Measurements from ENCODE around the gene RFNG.
A peak's percentile ranks its signal among the peaks of the same experiment; 100 is the strongest.

Gene RFNG

GRCh38 chr17:82077617-82078358 lies 26.2 kb upstream of the RFNG start:
- no peak for DNase-seq

- no peak for DNase-seq
These were observed 25.4 kb upstream of the RFNG start for GRCh38 chr17:82076785-82077591.

- DNase-seq: no peak
These were observed 24.6 kb upstream of the RFNG start for GRCh38 chr17:82076018-82076784.

- no peak for DNase-seq
These were observed 21.8 kb upstream of the RFNG start for GRCh38 chr17:82073446-82073845.

GRCh38 chr17:82072827-82073226 lies 21.2 kb upstream of the RFNG start:
- DNase-seq: no peak

- DNase-seq: no peak
These were observed 19.0 kb upstream of the RFNG start for GRCh38 chr17:82070611-82071010.

- DNase-seq: peak; percentile 67
These were observed 14.2 kb upstream of the RFNG start, which contains the start of gene DUS1L for GRCh38 chr17:82065638-82066303. Gene DUS1L (minus strand): TSS chr17:82065804. CDS start chr17:82065059, 745 bp downstream.

GRCh38 chr17:82065193-82065637 lies 13.6 kb upstream of the RFNG start:
- DNase-seq: no peak

- no peak for DNase-seq
These were observed 13.0 kb upstream of the RFNG start for GRCh38 chr17:82064433-82065192.

GRCh38 chr17:82063424-82064415 lies 12.1 kb upstream of the RFNG start:
- DNase-seq: no peak

GRCh38 chr17:82062984-82063368 lies 11.4 kb upstream of the RFNG start:
- DNase-seq: no peak

- no peak for DNase-seq
These were observed 10.7 kb upstream of the RFNG start for GRCh38 chr17:82062076-82062983.

- no peak for DNase-seq
These were observed 9.7 kb upstream of the RFNG start for GRCh38 chr17:82061047-82061925.

GRCh38 chr17:82060614-82061013 lies 9.0 kb upstream of the RFNG start:
- no peak for DNase-seq

GRCh38 chr17:82060001-82060380 lies 8.4 kb upstream of the RFNG start:
- DNase-seq: no peak

GRCh38 chr17:82059272-82060000 lies 7.8 kb upstream of the RFNG start:
- DNase-seq: no peak

- no peak for DNase-seq
These were observed 7.2 kb upstream of the RFNG start for GRCh38 chr17:82058855-82059249.

Measured in NCI-H2171 (cell line).